HG03342 (cell line): ENCODE measurements around the gene SLC24A3.

Experiments
- ATAC-seq: cut with Tn5 transposase; IDR thresholded peaks from one replicate; pipeline ENCODE4 v1.9.1; 2021; ENCODE audit warnings: mild to moderate bottlenecking, moderate library complexity; ENCODE audit not compliant: unreplicated experiment

The SLC24A3 gene

DNA sequence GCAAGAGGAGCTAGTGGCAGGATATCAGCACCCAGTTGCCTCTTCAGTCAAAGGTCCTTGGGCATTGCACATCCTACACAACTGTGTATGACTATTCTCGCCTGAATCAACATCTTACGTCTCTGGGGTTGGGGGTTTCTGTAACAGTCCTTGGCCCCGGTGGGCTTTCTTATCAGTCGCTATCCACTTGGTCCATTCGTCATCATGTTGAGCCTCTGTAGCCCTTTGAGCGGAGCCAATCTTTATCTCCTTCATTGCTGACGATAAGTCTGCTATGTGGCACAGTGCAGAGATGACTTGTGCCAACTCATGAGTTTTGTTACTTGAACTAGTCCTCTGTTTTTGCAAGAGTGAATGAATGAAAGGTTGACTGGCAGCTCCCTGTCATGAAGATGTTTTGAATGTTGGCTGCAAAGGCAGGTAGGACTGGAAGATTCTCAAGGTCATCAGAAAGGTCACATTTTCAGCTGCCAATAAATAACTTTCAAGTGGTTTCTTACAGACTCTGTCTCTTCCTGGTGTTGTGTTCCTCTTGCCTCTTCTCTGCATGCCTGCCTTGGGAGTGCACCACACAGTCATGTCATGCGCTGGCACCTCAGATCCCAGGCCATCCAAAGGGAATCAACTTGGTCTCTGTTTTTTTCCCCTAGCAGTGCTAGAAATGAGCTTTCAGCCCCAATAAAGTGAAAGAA is 238.9 kb downstream of the SLC24A3 start:
- ATAC-seq: no peak

DNA sequence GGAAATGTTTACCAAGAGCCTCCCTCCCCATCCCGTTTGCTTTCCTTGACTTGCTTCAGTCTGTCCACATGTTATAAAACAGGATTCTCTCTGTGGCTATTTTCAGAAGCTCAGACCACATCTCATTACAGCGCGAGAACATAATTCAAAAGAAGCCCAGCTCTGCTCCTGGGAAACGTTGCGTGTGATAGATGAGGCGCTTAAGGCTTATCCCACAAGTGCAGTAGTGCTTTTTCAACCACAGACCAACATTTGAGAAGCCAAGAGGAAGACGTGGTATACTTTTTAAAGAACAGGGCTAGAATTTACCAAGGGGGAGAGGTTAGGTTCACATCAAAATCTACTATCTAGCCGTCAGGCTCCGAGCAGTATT is 239.5 kb downstream of the SLC24A3 start:
- no peak for ATAC-seq

DNA sequence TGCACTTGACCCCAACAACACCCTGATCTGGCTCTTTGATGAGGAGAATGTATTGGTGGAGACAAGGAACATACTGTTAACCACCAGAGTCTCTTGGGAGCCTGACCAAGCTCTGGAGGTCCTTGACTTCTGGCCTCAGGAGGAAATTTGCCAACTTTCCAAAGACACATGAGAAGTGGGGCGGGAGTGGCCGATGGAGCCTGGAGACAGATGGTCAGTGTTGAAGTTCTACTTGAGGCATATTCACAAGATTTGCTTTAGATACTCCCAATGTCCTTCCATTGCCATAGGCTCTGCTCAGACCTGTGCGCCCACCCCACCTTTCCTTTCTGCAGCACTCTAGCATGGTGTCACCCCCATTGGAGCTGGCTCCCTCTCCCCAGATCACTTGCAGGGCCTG is 241.0 kb downstream of the SLC24A3 start:
- ATAC-seq: no peak

DNA sequence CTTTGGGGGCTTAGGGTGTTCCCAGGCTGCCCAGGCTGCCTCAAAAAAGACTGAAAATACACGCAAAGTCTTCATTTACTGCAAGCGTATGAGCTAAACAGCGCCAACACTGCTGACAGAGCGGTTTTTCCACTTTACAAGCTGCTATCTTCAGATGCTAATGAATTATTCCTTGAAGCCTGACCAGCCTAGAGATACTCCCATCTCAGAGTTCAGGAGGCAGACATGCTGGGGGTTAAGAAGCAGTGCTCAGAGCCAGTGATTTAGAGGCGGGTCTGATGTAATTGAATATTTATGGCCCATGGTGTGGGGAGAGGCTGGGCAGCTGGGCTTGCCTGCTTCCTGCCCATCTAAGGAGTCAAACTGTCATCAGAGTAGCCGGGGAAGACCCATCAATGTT is 241.4 kb downstream of the SLC24A3 start:
- no peak for ATAC-seq

DNA sequence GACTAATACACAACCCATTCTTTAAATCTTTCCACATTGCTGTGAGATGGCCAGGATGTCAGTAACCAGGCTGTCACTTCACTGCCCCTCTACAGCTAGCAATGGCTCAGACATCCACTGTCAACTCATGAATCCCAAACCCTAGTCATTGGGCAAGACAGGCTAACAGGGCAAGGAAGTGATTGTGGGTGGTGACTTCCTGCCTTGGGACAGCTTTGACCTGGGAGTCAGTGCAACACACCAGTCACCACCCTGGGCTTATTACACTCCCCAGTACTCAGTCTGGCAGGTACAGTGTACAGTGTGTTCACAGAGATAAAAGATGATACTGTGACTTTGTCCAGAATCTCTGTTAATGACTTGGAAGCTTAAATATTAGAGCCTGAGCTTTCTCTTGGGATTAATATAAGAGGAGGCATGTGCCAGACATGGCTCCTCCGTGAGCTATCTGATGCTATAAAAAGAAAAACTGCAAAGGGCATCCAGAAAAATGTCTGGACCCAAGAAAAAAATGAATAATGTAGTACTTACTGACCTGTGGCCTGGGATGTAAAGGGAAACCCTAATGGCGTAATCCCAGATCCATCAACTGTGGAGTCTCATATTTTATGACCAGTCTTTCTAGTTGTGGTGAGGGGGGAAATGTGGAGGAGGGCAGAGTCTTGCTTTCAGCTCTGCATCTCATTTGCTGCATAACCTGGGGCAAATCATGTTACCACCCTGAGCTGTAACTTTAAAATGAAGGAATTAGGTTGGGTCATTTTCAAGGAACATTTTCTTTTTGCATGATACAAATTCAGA is 244.4 kb downstream of the SLC24A3 start:
- no peak for ATAC-seq

DNA sequence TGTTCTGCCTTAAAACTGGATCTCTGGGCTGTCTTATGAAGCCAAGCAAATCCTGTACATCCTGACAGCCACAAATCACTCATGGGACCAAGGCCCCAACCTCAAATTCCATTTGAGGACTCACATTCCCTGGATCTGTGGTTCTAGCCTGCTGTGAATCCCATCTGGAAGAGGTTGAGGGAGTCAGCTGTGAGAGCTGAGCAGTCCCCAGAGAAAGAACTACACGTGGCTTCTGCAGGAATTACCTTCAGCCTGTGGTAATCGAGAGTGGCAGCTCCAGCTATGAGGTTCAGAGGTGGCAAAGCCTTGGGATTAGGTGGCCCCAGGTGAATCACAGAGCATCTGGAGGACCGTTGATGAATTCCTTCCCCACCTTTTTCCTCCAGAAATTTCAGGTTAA is 245.2 kb downstream of the SLC24A3 start:
- no peak for ATAC-seq

DNA sequence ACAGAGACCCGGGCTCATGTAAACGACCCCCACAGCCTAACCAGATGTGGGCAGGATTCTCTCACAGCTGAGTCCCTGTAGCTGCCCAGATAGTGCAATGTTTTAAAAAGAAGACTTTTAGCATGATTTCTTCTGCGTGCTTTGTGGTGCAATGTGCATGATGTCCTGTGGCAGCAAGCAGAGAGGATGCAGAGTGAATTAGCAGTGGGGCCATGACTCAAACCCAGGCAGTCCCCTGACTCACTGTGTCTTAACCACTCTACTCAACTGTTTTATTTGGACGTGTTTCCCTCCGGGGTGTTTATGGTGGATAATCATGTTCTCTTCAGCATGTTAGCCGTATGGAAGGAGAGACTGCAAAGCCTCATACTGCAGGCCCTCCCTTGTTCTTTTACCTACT is 247.9 kb downstream of the SLC24A3 start:
- no peak for ATAC-seq

DNA sequence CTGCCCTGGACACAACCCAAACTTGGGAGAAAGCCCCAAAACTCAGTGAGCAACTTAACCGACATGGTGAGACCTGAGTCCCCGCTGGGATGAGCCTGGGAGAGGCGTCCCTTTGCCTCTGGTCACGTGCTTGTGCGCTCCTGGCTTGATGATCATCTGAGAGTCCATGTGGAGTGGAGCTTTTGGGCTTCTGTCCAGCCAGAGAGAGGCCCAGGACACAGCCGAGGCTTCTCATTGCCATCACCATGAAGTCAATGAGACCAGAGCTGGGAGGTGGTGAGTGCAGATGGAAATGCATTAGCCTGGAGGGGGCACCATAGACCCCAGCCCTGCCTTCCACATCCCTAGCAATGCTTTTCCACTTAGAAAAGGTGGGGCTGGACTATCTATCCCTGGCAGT is 250.0 kb downstream of the SLC24A3 start:
- ATAC-seq: no peak

DNA sequence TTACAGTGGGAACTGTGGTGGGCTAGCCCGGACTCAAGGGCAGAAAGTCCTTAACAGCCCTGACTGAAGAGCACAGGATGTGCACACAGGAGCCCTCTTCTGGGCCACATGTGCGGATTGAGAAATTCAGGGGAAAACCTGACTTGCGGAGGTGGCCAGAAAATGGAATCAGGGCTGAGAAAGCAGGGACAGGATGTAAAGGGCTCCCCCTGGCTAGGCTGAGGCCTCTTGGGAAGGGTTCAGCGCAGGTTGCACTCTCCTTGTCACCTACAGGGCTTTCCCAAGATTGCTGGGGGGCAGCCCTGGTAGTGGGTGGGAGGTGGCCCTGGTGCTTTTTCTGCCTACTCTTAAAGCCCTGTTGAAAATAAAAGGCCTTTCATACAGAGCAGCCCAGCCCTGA is 251.2 kb downstream of the SLC24A3 start:
- no peak for ATAC-seq

DNA sequence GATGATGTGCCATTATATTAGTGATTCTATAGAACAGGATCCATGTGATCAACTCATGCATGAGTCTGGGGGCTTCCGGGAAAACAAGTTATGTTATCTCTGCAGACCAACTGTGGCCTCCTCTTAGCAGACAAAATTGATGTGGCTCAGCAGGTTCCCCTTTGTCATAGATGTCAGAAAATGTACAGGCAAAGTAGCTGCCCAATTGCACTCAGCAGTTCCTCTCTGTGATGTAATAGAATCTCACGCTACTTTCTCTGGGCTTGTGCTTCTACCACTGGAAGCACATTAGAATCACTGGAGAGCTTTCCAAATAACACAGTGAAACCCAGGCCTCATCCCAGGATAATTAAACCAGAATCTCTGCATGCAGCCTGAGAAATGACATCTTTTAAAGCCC is 253.1 kb downstream of the SLC24A3 start:
- ATAC-seq: no peak

DNA sequence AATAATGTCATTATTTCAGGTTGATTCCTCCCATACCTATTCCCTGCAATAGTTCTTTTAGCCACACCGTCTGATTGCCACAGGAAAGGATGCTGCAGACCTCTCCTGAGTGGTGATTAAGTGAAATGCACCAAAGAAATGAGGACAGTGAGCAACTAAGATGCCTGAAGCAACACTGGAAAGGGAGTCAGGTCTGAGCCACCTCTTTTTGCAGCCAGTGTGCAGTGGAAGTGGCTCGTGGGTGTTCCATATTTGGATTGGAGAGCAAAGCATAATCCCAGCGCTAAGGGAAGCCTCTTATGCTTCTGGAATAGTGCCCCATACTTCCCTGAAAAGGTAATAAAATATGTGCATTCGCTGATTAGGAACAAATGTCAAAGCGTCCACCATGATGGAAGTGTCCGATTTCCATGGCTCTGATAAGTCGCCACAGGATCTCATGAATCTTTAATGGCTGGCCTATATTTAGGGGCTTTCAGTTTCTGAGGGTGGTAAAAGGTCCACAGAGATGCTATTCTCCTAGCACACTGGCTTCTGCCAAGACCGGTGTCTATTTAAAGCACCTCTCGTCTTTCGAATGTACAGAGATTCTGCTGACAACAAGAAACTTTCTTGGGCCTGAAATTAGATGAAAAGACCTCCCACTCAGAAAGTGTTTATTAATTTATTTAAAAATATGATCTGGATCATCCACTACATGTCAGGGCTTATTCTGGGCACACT is 253.9 kb downstream of the SLC24A3 start:
- no peak for ATAC-seq

DNA sequence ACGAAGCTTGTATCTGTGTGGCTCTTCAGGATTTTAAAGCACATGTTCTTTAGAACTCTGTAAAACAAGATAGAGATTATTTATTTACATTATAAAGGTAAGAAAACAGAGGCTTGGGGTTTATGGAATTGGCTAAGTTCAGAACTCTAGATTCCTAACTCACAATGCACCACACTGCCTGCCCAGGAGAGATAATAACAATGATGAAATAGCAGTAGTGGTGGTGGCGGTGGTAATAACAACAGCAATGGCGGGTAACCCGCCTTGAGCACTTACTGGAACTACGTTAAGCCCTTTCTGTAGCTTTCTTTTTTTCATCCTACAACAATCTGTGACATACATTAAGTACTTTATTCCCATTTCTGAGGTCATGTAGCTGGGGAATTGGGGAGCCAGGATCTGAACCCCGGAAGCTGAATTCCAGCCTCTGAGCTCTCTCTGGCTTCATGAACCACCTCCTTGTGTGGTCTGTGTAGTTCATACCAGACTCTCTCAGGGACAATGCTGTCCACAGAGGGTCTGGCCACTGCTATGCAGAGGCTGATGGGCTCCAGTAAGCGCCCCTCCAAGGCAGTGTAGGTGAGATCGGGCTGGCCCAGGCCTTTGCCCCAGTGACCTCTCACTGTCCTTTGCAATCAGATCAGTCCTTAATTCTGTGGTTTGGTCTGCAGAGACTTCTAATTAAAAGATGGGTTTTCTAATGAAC is 260.9 kb downstream of the SLC24A3 start:
- no peak for ATAC-seq

DNA sequence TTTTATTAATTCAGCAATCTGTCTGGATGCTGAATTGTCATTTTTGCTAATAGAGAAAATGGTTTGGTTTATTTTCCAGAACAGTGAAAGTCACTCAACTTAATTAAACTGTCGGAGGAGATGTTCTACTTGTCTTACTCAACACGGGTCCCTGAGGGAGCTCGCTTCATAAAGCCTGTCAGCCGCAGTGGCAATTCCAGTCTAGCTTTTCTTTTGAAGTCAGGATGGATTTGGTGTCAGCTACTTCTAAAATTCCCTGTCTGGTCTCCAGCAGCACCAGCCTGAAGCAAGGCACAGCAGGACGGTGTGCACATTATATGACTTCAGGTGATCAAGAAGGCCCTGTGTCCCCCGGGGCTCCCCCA is 261.5 kb downstream of the SLC24A3 start:
- ATAC-seq: no peak

DNA sequence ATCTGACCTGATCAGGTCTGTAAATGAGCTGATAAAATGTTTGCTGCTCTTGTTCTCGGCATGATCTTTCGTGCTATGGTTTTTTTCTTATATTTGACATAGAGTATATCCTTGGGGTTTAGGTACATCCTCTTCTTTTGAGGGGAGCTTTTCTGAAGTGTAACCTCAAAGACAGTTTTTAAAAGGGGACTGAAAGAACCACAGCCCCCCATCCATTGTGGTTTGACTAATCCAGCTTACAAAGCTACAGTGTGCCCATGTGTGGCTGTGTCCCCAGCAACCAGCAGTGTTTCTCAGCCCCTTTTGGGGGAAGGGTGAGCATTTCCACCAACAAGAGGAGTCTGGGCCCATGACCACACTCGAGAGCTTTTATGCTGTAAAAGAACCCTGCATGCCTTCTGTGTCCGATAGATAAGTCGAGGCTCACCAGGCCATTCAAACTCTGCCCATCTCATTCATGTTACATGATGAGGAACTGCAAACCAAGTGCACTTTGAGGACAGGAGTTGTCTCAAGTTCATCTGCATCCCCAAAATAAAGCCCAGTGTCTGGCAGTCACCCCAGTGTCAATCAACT is 266.0 kb downstream of the SLC24A3 start:
- ATAC-seq: no peak

DNA sequence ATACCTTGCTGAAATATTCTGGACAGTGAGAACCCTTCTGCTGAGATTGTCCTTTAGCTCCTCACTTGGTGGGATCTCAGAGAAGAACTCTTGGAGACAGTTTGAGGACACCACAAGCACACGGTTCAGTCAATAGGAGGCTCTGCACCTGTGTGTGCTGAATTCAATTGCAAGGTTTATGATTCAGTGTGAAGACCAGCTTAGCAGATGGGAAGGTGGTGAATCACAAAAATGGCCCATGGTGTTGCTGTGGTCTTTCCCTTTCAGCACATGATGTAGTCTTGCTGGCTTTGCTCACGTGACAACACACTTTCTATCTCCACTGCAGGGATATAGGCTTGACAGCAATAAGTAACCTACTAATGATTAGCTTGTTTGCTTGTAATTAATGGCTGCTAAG is 270.3 kb downstream of the SLC24A3 start:
- ATAC-seq: no peak

DNA sequence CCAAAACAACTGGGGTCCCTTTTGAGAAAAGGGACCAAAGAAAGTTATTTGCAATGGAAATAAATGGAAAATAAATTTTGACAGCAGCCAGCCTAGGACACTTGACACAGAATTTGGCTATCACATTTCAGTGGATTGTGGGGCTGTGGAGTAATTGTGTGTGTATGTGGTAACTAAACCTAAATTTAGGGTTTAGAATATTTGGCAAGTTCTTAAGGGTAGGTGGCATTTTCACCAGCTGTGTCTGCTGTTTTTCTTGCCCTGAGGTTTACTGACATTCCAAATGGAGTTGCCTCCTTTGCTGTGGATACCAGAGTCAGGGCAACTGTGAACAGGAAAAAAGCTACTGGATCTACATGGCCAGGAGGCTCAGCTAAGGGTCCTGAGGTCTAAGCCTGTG is 270.9 kb downstream of the SLC24A3 start:
- no peak for ATAC-seq

DNA sequence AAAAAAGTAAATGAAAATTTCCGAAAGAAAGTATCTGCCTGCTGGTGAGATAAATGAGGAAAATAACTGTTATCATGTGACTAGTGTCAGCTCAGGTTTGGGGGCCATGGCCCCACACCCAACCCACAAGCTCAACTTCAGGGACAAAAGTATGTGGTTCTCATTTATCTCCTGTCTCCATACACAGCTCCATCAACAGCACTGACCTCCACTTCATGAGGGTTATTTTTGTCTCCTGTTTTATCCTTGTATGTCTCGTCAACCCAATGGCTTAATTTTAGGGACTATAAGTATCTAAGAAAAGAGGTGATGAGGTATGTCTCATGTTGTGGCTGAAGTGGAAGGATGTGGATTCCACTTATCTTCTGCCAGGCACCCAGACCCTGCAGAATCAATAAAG is 274.0 kb downstream of the SLC24A3 start:
- no peak for ATAC-seq

DNA sequence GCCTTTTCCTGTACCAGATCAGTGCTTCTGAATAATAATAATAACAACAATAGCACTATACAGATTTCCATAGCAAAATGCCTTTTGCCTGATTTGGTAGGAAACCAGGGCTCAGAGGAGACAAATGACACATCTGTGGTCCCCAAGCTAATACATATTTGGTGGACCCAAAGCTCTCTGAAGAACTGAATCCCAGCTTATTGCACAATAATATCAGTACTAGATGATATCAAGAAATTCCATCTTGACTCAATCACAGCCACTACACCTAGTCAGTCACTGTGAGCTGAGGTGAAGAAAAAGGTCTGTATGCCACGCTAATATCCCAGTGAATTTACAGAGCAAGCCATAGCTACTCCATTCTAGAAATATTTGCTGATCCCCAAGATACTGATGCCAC is 275.0 kb downstream of the SLC24A3 start:
- no peak for ATAC-seq

DNA sequence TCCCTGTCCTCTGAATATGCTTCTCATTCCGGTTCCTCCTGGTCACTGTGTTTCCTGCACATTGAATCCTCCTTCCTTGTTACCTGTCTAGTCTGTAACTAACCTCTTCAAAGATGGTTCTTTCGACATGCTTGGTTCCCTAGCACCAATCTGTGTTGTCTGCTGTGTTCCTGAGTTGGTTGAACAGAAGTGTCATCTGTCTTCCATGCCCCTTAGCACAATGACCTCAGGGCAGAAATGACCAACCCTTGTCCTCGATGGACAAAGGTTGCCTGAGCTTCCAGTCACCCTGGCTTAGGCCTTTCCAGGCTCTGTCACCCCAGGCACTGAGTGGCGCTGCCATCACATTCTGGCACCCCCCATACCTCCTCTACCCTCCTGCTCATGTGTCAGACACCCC is 278.8 kb downstream of the SLC24A3 start:
- ATAC-seq: no peak

DNA sequence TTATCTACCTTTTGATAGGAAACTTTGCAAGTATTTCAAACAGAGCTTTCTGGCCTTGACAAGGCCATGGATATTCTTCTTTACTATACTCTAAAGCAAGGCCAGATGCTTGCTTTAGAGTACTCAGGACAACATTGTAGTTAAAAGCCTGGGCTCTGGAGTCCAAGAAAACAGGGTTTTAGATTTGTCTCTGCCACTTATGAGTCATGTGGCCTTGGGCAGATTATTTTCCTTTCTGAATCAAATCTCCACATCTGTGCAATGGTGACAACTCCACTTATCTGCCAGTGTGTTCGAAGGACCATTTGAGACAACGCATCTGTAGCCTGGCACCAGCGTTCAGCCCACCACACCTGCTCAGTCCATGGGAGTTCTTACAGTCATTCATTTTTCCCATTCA is 279.7 kb downstream of the SLC24A3 start:
- ATAC-seq: no peak

DNA sequence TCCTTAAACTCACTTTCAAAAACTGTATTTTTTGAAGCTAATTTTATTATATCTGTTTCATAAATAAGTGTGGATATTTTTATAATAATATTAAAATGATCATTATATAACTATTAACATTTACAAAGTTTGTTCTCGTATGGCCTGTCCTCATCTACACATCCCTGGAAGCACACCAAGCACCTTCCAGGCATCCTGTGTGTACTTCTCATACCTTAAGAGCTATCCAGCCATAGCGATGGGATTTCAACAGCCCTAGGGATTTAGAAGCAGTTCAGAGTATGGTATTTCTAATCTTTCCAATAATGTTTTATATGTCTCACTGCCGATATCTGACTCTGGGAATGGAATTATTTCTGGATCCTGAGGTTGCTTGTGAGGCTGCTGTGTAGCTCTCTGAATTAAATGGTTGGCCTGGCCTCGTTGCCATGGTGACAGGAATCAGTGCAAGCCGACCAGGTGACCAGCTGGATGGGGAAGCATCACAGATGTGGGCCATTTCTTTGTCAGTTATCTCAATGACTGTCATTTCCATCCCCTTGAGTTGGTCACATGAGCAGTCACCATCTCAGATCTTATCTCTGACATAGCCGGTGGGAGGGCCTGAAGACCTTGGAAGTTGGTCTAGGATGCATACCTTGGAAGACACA is 280.4 kb downstream of the SLC24A3 start:
- no peak for ATAC-seq
